HEK293 (cell line): ENCODE data around the gene ST6GALNAC6.

Experiments used
- CTCF ChIA-PET: fragments of 350-600 bp; formaldehyde crosslinking; extraction: SDS; loops from one replicate; lab custom pipeline; 2021; ENCODE audit warnings: antibody characterized with exemption; lab: Yijun Ruan, JAX
- POLR2A ChIA-PET: fragments of 300-600 bp; formaldehyde crosslinking; extraction: SDS; loops from one replicate; lab custom pipeline; 2020; ENCODE audit warnings: antibody characterized with exemption, inconsistent platforms; lab: Yijun Ruan, JAX
- H3K27ac ChIP-seq: fragments of 200-500 bp; sonication (Bioruptor generic); 2 replicates; pipeline ENCODE4 v1.5.1; 2014; ENCODE audit warnings: low read depth, low read length, control low read depth, inconsistent platforms; ENCODE audit errors: extremely low read depth
- H3K36me3 ChIP-seq, 2 experiments: fragments of 200-500 bp in 1 of 2; sonication (Bioruptor generic) in 1 of 2; 1 replicate in 1 of 2; 2 replicates in 1 of 2; pipeline ENCODE4 v1.5.1; 2014 to 2017; ENCODE audit warnings: inconsistent platforms in 2 of 2, low read length in 2 of 2; ENCODE audit not compliant: control insufficient read depth in 2 of 2, insufficient read depth in 1 of 2
- H3K4me1 ChIP-seq: fragments of 200-500 bp; sonication (Bioruptor generic); 2 replicates; pipeline ENCODE4 v1.5.1; 2014; ENCODE audit warnings: mild to moderate bottlenecking, low read length, inconsistent platforms; ENCODE audit not compliant: control insufficient read depth, insufficient read depth
- H3K4me3 ChIP-seq: 2 replicates; pipeline ENCODE4 v1.5.1; 2011; ENCODE audit warnings: low read depth, mild to moderate bottlenecking, control low read depth, low read length, moderate library complexity
- H3K9me3 ChIP-seq: fragments of 200-500 bp; sonication (Bioruptor generic); 2 replicates; pipeline ENCODE4 v1.5.1; 2014; ENCODE audit warnings: low read depth, low read length, inconsistent platforms; ENCODE audit not compliant: control insufficient read depth, insufficient read depth
- EGR2 ChIP-seq: fragments of 450-650 bp; formaldehyde crosslinking; IDR thresholded peaks from 2 replicates; pipeline ENCODE4 v1.5.1; 2016; ENCODE audit warnings: low read depth, missing biosample characterization, missing genetic modification characterization
- IKZF3 ChIP-seq: fragments of 450-650 bp; IDR thresholded peaks from 2 replicates; pipeline ENCODE4 v1.5.0; 2018; ENCODE audit warnings: missing biosample characterization, mild to moderate bottlenecking, missing genetic modification characterization, moderate library complexity
- KLF10 ChIP-seq: fragments of 450-650 bp; IDR thresholded peaks from 2 replicates; pipeline ENCODE4 v1.5.1; 2018; ENCODE audit warnings: missing biosample characterization, mild to moderate bottlenecking, missing genetic modification characterization
- KLF8 ChIP-seq: fragments of 450-650 bp; formaldehyde crosslinking; IDR thresholded peaks from 2 replicates; pipeline ENCODE4 v1.5.1; 2016; ENCODE audit warnings: missing biosample characterization, missing genetic modification characterization
- PBX3 ChIP-seq: sonication (generic); formaldehyde crosslinking; IDR thresholded peaks from 2 replicates; pipeline ENCODE4 v1.8.1; 2022; ENCODE audit warnings: mild to moderate bottlenecking, moderate library complexity, missing genetic modification reagents
- SETDB1 ChIP-seq: IDR thresholded peaks from one replicate; pipeline ENCODE4 v1.6.1; 2017; ENCODE audit warnings: mild to moderate bottlenecking, low read length, moderate library complexity, mixed read lengths; ENCODE audit not compliant: insufficient read length
- SP3 ChIP-seq: fragments of 450-650 bp; formaldehyde crosslinking; IDR thresholded peaks from 2 replicates; pipeline ENCODE4 v1.5.1; 2016; ENCODE audit warnings: missing biosample characterization, missing genetic modification characterization
- ZBTB20 ChIP-seq: fragments of 450-650 bp; formaldehyde crosslinking; IDR thresholded peaks from 2 replicates; pipeline ENCODE4 v1.5.1; 2016; ENCODE audit warnings: missing biosample characterization, missing genetic modification characterization
- ZFP3 ChIP-seq: fragments of 450-650 bp; formaldehyde crosslinking; IDR thresholded peaks from 2 replicates; pipeline ENCODE4 v1.5.1; 2016; ENCODE audit warnings: low read depth, missing biosample characterization, missing genetic modification characterization
- ZFP37 ChIP-seq: fragments of 450-650 bp; formaldehyde crosslinking; IDR thresholded peaks from 2 replicates; pipeline ENCODE4 v1.5.1; 2016; ENCODE audit warnings: missing biosample characterization, missing genetic modification characterization
- ZNF174 ChIP-seq: fragments of 450-650 bp; formaldehyde crosslinking; IDR thresholded peaks from 2 replicates; pipeline ENCODE4 v1.5.0; 2017; ENCODE audit warnings: missing biosample characterization, mild to moderate bottlenecking, missing genetic modification characterization
- ZNF211 ChIP-seq: fragments of 450-650 bp; formaldehyde crosslinking; IDR thresholded peaks from 2 replicates; pipeline ENCODE4 v1.5.1; 2016; ENCODE audit warnings: low read depth, missing biosample characterization, missing genetic modification characterization
- ZNF214 ChIP-seq: fragments of 450-650 bp; formaldehyde crosslinking; IDR thresholded peaks from 2 replicates; pipeline ENCODE4 v1.5.1; 2017; ENCODE audit warnings: missing biosample characterization, mild to moderate bottlenecking, missing genetic modification characterization, borderline replicate concordance
- ZNF223 ChIP-seq: fragments of 450-650 bp; formaldehyde crosslinking; IDR thresholded peaks from 2 replicates; pipeline ENCODE4 v1.5.1; 2016; ENCODE audit warnings: missing biosample characterization, missing genetic modification characterization
- ZNF23 ChIP-seq: fragments of 450-650 bp; formaldehyde crosslinking; IDR thresholded peaks from 2 replicates; pipeline ENCODE4 v1.5.1; 2016; ENCODE audit warnings: missing biosample characterization, missing genetic modification characterization, borderline replicate concordance
- ZNF274 ChIP-seq, 2 experiments: fragments of 200-500 bp in 1 of 2; fragments of 450-650 bp in 1 of 2; sonication (Bioruptor generic) in 1 of 2; formaldehyde crosslinking in 1 of 2; IDR thresholded peaks; 2 replicates each; pipeline versions ENCODE4 v1.5.1 to v1.6.1; 2014 to 2016; ENCODE audit warnings: borderline replicate concordance in 1 of 2, inconsistent platforms in 1 of 2, low read length in 1 of 2, missing biosample characterization in 1 of 2, missing genetic modification characterization in 1 of 2
- ZNF391 ChIP-seq: fragments of 450-650 bp; formaldehyde crosslinking; IDR thresholded peaks from 2 replicates; pipeline ENCODE4 v1.5.1; 2016; ENCODE audit warnings: low read depth, missing biosample characterization, missing genetic modification characterization, borderline replicate concordance
- ZNF398 ChIP-seq: fragments of 450-650 bp; formaldehyde crosslinking; IDR thresholded peaks from 2 replicates; pipeline ENCODE4 v1.5.1; 2017; ENCODE audit warnings: missing biosample characterization, missing genetic modification characterization
- ZNF423 ChIP-seq: fragments of 450-650 bp; formaldehyde crosslinking; IDR thresholded peaks from 2 replicates; pipeline ENCODE4 v1.5.1; 2016; ENCODE audit warnings: missing biosample characterization, missing genetic modification characterization
- ZNF48 ChIP-seq: fragments of 450-650 bp; formaldehyde crosslinking; IDR thresholded peaks from 2 replicates; pipeline ENCODE4 v1.5.1; 2016; ENCODE audit warnings: missing biosample characterization, missing genetic modification characterization
- ZNF548 ChIP-seq: fragments of 450-650 bp; formaldehyde crosslinking; IDR thresholded peaks from 2 replicates; pipeline ENCODE4 v1.5.1; 2016; ENCODE audit warnings: missing biosample characterization, missing genetic modification characterization
- ZNF555 ChIP-seq: fragments of 450-650 bp; formaldehyde crosslinking; conservative IDR thresholded peaks from 2 replicates; pipeline ENCODE4 v1.5.1; 2017; ENCODE audit warnings: missing biosample characterization, mild to moderate bottlenecking, missing genetic modification characterization, inconsistent platforms
- ZNF571 ChIP-seq: fragments of 450-650 bp; formaldehyde crosslinking; IDR thresholded peaks from 2 replicates; pipeline ENCODE4 v1.5.0; 2017; ENCODE audit warnings: missing biosample characterization, missing genetic modification characterization
- ZNF658 ChIP-seq: fragments of 450-650 bp; formaldehyde crosslinking; IDR thresholded peaks from 2 replicates; pipeline ENCODE4; 2016; ENCODE audit warnings: missing biosample characterization, missing genetic modification characterization
- ZNF670 ChIP-seq: fragments of 450-650 bp; formaldehyde crosslinking; IDR thresholded peaks from 2 replicates; pipeline ENCODE4 v1.5.1; 2016; ENCODE audit warnings: missing biosample characterization, missing genetic modification characterization, low read depth
- ZNF76 ChIP-seq: fragments of 450-650 bp; formaldehyde crosslinking; IDR thresholded peaks from 2 replicates; pipeline ENCODE4; 2016; ENCODE audit warnings: low read depth, missing biosample characterization, missing genetic modification characterization, borderline replicate concordance
- ZNF830 ChIP-seq: fragments of 450-650 bp; IDR thresholded peaks from 2 replicates; pipeline ENCODE4 v1.5.0; 2018; ENCODE audit warnings: missing biosample characterization, missing genetic modification characterization, low read depth, mild to moderate bottlenecking, moderate library complexity
- ZXDB ChIP-seq: fragments of 450-650 bp; formaldehyde crosslinking; IDR thresholded peaks from 2 replicates; pipeline ENCODE4 v1.5.1; 2016; ENCODE audit warnings: missing biosample characterization, missing genetic modification characterization
- TF ChIP-seq, protein P1 (sequence below): fragments of 450-650 bp; formaldehyde crosslinking; IDR thresholded peaks from 2 replicates; pipeline ENCODE4 v1.5.1; 2017; ENCODE audit warnings: missing biosample characterization, missing genetic modification characterization

ST6GALNAC6 gene

DNA sequence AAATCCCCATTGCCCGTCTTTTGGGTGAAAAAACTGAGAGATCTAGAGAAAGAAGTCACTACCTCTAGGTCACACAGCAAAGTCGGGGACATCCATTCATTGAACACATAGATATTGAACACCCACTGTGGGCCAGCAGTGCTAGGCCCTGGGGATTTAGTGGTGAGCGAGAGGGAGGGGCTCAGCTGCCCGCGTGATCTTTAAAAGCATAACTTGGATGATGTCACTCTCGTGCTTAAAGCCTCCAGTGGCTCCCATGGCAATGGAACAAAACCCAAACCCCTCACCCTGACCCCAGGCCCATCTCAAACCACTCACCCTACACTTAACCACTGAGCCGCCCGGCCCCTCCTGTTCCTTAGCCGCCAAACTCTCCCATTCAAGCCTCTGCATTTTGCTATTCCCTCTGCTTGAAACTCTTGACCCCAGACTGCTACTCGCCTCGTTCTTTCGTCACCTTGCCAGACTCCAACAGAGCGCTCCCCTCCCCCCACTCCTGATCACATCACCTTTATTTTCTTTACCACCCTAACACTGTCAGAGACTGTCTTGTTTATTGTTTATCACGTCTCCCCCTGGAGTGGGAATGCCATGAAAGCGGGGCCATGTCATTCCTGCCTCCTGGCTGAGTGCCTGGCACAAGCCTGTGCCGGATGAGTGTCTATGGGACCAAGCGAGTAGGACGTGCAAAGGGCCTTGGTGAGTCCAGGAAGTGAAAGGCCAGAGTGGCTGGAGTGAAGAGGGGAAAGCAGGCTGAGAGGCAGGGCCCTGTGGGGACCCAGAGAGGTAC is 31.9 kb upstream of the ST6GALNAC6 start (continued):
- no peak for TF ChIP-seq ZNF174 (tag by site-specific recombination)
- no peak for TF ChIP-seq ZNF423
- TF ChIP-seq IKZF3 (tag by site-specific recombination): no peak; the same call in 1 of the 2 replicates
- no peak for TF ChIP-seq ZNF48
- TF ChIP-seq, all 188 proteins: peak for 42

DNA sequence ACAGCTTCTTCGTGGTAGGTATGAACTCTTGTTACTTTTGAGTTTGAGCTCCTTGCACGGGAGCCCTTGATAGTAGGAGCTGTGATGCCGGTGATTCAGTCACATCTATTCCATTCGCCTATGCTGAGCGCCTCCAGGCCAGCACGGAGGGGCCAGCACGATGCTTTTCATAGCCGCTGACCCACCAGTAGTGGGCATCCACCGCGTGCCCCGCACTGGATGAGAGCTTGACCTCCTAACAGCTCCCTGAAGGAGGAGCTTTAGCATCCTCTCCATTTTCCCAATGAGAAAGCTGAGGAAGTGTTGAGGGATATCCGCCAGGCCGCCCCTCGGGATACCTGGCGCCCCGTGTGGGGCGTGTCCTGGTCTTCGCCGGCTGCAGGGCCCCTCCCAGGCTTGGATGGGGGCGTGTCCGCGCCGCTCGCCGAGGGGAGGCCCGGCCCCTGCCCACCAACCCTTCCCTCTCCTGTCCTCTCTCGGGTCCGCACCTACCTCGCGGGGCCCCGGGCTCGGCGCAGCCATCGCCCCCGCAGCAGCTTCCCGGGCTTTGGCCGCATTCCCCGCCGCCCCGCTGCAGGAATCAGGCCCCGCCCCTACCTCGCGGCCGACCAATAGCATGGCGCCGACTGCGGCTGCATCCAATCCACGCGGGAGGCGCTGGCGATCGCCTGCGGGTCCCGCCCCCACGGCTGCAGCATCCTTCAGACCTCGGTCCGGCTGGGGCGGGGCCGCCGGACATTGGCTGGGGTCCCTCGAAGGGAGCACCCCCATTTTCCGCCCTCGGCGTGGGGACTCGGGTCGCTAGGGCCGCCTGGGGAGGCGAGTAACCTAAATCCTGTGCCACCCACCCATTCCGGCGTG is 31.1 kb upstream of the ST6GALNAC6 start, which contains the start of gene PIP5KL1:
TSS of gene PIP5KL1 (minus strand) at position 547 of the 861 bp plus-strand sequence. CDS start at position 522, 25 bp downstream.
- Histone ChIP-seq H3K4me1 (0 out of 2 replicates have a peak, but pooled peaks cover 5% of the 10 kb centered on the region), H3K27ac (peak within 1 kb of the TSS; percentile 50), H3K9me3 (no peaks in the 10 kb centered on the region), H3K4me3 (peak within 1 kb of the TSS; percentile 55), H3K36me3 (peaks cover 0 to 13% of the 10 kb centered on the region in 2 experiments; a peak in 1 of 3 replicates)
- ChIA-PET CTCF (interaction anchor here (0.6 to 3.3 kb wide), 6 partner anchors 9 to 1442 kb away, joined by 3 to 24 read pairs (median 8); no protein-coding TSS in a partner anchor), POLR2A (interaction anchor here (1.1 kb wide), 1 partner anchor 13 kb away, joined by 5 read pairs; the partner anchor contains the start of gene ST6GALNAC4)
- TF ChIP-seq ZFP3 (tag by site-specific recombination) (no peak), ZFP37 (tag by site-specific recombination) (no peak), SP3 (tag by site-specific recombination) (peak; percentile 86), ZNF274 (IDR thresholded peaks at IDR 0.05; ENCODE audit: low read length) (no peak), ZNF274 (tag by site-specific recombination; IDR thresholded peaks at IDR 0.05; ENCODE audit: borderline replicate concordance) (no peak), ZNF555 (tag by site-specific recombination) (no peak), SETDB1 (no peak), ZNF571 (no peak), IKZF3 (tag by site-specific recombination) (0 out of 2 replicates have a peak, but pooled peaks have one; percentile 40), ZNF830 (no peak), ZNF658 (tag by site-specific recombination) (no peak), ZNF391 (no peak), ZNF398 (tag by site-specific recombination) (0 out of 2 replicates have a peak, but pooled peaks have one; percentile 50), ZNF214 (tag by site-specific recombination) (no peak), ZBTB20 (tag by site-specific recombination) (peak; percentile 100), ZXDB (tag by site-specific recombination) (0 out of 2 replicates have a peak, but pooled peaks have one; percentile 46), ZNF76 (tag by site-specific recombination) (0 out of 2 replicates have a peak, but pooled peaks have one; percentile 28), KLF8 (tag by site-specific recombination) (peak; percentile 72; the same call in 1 of the 2 replicates), KLF10 (tag by site-specific recombination) (peak; percentile 46; the same call in 1 of the 2 replicates), ZNF670 (tag by site-specific recombination) (no peak), PBX3 (CRISPR knock-in tag) (no peak), ZNF23 (no peak), ZNF211 (tag by site-specific recombination) (no peak), ZNF223 (tag by site-specific recombination) (no peak), EGR2 (peak; percentile 65), ZNF548 (no peak)
- TF ChIP-seq, protein P1, sequence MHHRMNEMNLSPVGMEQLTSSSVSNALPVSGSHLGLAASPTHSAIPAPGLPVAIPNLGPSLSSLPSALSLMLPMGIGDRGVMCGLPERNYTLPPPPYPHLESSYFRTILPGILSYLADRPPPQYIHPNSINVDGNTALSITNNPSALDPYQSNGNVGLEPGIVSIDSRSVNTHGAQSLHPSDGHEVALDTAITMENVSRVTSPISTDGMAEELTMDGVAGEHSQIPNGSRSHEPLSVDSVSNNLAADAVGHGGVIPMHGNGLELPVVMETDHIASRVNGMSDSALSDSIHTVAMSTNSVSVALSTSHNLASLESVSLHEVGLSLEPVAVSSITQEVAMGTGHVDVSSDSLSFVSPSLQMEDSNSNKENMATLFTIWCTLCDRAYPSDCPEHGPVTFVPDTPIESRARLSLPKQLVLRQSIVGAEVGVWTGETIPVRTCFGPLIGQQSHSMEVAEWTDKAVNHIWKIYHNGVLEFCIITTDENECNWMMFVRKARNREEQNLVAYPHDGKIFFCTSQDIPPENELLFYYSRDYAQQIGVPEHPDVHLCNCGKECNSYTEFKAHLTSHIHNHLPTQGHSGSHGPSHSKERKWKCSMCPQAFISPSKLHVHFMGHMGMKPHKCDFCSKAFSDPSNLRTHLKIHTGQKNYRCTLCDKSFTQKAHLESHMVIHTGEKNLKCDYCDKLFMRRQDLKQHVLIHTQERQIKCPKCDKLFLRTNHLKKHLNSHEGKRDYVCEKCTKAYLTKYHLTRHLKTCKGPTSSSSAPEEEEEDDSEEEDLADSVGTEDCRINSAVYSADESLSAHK (tag by site-specific recombination): no peak
